Peyer's patch (tissue), 4 donors: ENCODE results near the gene ILDR1. TPM values are rescaled to one million over a fixed set of nuclear protein-coding genes. Genes with fewer than 3 reads are reported as not detected.
"Not testable (repeated sequence)": the region's sequence is repeated elsewhere in the genome, so short reads cannot be mapped to it uniquely, and the experiment has no call there.

Source experiments
- DNase-seq, 3 donors: peaks; one replicate each; pipeline ENCODE4 v3.0.0-alpha.2; 2017 to 2019
- H3K27ac ChIP-seq, 4 donors: fragments of 200-600 bp; sonication (generic); one replicate each; pipeline ENCODE4 v1.5.1; 2016 to 2019
- H3K27me3 ChIP-seq, 2 donors: fragments of 200-600 bp; sonication (generic); one replicate each; pipeline ENCODE4 v1.5.1; 2019
- H3K36me3 ChIP-seq, 3 donors: fragments of 200-600 bp; sonication (generic); one replicate each; pipeline ENCODE4 v1.5.1; 2016 to 2019
- H3K4me1 ChIP-seq, 4 donors: fragments of 200-600 bp; sonication (generic); one replicate each; pipeline ENCODE4 v1.5.1; 2016 to 2019
- H3K4me3 ChIP-seq, 4 donors: fragments of 200-600 bp; sonication (generic); 1 replicate in 3 of 4; 2 replicates in 1 of 4; pipeline ENCODE4 v1.5.1; 2016 to 2019; ENCODE audit warnings: mild to moderate bottlenecking in 1 of 4
- H3K9me3 ChIP-seq, 4 donors: fragments of 200-600 bp; sonication (generic); one replicate each; pipeline ENCODE4 v1.5.1; 2016 to 2019; ENCODE audit warnings: mild to moderate bottlenecking in 1 of 4
- POLR2A ChIP-seq, 2 donors: fragments of 450-650 bp; IDR thresholded peaks; one replicate each; pipeline ENCODE4 v1.5.1; 2017; ENCODE audit warnings: antibody characterized with exemption in 2 of 2, mild to moderate bottlenecking in 2 of 2, moderate library complexity in 2 of 2
- total RNA-seq, 4 donors: library from RNA; depleted of rRNA; stranded (reverse); fragments of >200 nt; gene quantifications; one replicate each; pipeline ENCODE4 v1.1.0, GENCODE V29; 2016
- TF ChIP-seq, protein P1 (sequence below), 6 experiments: fragments of 450-650 bp in 4 of 6; fragments of 200-600 bp in 2 of 6; sonication (generic) in 1 of 6; IDR thresholded peaks; one replicate each; pipeline ENCODE4 v1.5.1; 2017 to 2019; ENCODE audit warnings: antibody characterized with exemption in 6 of 6, mild to moderate bottlenecking in 3 of 6, moderate library complexity in 1 of 6

Gene ILDR1
- total RNA-seq, 4 donors from 2014 or later: 3.7 to 5.8 (median 4.5) TPM

DNA sequence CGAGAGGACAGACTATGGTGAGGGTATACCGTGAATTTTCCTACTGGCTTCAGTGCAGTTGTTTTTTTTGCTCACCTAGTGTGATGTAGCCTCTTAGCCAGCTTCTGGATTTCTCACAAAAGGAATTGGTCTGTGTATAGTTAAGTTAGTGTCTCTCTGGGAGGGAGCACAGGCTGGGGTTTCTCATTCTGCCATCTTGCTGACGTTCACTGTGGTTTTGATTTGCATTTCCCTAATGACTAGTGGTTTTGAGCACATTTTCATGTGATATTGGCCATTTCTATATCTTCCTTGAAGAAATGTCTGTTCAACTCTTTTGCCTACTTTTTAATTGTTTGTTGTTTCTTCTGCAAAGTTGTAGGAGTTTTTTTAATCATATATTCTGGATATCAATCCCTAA is 30.9 kb upstream of the ILDR1 start:
- no peak for TF ChIP-seq POLR2A (IDR thresholded peaks at IDR 0.05)
- TF ChIP-seq, protein P1, sequence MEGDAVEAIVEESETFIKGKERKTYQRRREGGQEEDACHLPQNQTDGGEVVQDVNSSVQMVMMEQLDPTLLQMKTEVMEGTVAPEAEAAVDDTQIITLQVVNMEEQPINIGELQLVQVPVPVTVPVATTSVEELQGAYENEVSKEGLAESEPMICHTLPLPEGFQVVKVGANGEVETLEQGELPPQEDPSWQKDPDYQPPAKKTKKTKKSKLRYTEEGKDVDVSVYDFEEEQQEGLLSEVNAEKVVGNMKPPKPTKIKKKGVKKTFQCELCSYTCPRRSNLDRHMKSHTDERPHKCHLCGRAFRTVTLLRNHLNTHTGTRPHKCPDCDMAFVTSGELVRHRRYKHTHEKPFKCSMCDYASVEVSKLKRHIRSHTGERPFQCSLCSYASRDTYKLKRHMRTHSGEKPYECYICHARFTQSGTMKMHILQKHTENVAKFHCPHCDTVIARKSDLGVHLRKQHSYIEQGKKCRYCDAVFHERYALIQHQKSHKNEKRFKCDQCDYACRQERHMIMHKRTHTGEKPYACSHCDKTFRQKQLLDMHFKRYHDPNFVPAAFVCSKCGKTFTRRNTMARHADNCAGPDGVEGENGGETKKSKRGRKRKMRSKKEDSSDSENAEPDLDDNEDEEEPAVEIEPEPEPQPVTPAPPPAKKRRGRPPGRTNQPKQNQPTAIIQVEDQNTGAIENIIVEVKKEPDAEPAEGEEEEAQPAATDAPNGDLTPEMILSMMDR (IDR thresholded peaks at IDR 0.05): no peak
- H3K4me3 ChIP-seq: no peak overlapping the region

DNA sequence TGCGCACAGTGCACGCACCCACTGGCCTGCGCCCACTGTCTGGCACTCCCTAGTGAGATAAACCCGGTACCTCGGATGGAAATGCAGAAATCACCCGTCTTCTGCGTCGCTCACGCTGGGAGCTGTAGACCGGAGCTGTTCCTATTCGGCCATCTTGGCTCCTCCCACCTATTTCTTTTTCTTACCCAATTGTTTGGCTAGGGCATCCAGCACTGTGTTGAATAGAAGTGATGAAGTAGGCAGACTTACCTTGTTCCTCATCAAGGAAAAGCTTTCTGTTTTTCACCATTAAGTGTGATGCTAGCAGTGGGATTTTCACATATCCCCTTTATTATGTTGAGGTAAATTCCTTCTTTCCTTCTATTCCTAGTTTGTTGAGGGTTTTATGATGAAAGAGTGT is 25.7 kb upstream of the ILDR1 start:
- not testable (repeated sequence) for H3K27me3 ChIP-seq, H3K36me3 ChIP-seq, H3K27ac ChIP-seq, H3K4me1 ChIP-seq, H3K4me3 ChIP-seq, DNase-seq, H3K9me3 ChIP-seq

More for the DNA sequence above, 30.9 kb upstream of the ILDR1 start:
- Histone ChIP-seq H3K9me3 (no peaks in the 10 kb centered on the region), H3K27ac (no peak overlapping the region), H3K27me3 (no peaks in the 10 kb centered on the region), H3K4me1 (no peaks in the 10 kb centered on the region), H3K36me3 (no peaks in the 10 kb centered on the region)
- no peak for DNase-seq

DNA sequence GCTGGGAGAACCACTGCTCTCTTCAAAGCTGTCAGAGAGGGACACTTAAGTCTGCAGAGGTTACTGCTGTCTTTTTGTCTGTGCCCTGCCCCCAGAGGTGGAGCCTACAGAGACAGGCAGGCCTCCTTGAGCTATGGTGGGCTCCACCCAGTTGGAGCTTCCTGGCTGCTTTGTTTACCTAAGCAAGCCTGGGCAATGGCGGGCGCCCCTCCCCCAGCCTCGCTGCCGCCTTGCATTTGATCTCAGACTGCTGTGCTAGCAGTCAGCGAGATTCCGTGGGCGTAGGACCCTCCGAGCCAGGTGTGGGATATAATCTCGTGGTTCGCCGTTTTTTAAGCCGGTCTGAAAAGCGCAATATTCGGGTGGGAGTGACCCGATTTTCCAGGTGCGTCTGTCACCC is 25.2 kb upstream of the ILDR1 start:
- not testable (repeated sequence) for H3K9me3 ChIP-seq, DNase-seq, H3K4me1 ChIP-seq, H3K27me3 ChIP-seq, H3K27ac ChIP-seq, H3K36me3 ChIP-seq, H3K4me3 ChIP-seq

DNA sequence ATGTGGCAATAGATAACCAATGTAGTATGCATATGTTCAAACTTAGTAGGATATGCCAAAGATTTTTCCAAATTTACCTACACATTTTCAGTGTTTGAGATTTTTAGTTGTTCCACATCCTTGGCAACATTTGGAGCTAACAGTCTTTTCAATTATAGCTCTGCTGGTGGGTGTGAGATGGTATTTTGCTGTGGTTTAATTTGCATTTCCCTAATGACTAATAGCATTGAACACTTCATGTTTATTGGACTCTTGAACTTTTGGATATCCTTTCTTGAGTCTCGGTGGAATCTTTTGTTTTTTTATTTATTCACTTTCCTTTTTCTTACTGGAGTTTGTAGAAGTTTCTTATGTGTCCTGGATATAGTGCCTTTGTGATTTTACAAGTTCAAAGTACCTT is 11.0 kb upstream of the ILDR1 start:
- TF ChIP-seq POLR2A (IDR thresholded peaks at IDR 0.05): no peak
- TF ChIP-seq, protein P1 (IDR thresholded peaks at IDR 0.05): no peak
- DNase-seq: no peak

DNA sequence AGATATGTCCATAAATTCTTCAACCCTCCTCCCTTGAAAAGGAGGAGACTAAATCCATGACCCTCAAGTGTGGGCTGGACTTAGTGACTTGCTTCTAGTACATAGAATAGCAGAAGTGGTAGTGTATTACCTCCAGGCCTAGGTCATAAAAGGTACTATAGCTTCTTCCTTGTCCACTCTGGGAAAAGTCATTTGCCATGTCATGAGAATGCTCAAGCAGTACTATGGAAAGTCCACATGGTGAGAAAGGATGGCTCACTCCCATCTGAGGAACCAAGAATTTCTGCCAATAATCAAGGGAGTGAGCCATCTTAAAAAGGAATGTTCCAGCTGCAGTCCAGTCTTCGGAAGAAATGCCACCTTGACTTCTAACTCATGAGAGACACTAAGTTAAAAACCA is 10.5 kb upstream of the ILDR1 start:
- TF ChIP-seq POLR2A (IDR thresholded peaks at IDR 0.05): no peak
- TF ChIP-seq, protein P1 (IDR thresholded peaks at IDR 0.05): no peak
- Histone ChIP-seq H3K9me3 (peaks cover 0 to 14% (median 3%) of the 10 kb centered on the region in 4 donors), H3K36me3 (no peaks in the 10 kb centered on the region), H3K4me1 (no peaks in the 10 kb centered on the region), H3K4me3 (no peak overlapping the region), H3K27ac (no peak overlapping the region), H3K27me3 (no peaks in the 10 kb centered on the region)
- DNase-seq: no peak

More for the DNA sequence above, 11.0 kb upstream of the ILDR1 start:
- H3K36me3 ChIP-seq: no peaks in the 10 kb centered on the region
- H3K9me3 ChIP-seq: peaks cover 0 to 14% (median 3%) of the 10 kb centered on the region in 4 donors
- H3K4me3 ChIP-seq: no peak overlapping the region
- no peaks in the 10 kb centered on the region for H3K4me1 ChIP-seq
- H3K27me3 ChIP-seq: no peaks in the 10 kb centered on the region
- no peak overlapping the region for H3K27ac ChIP-seq

DNA sequence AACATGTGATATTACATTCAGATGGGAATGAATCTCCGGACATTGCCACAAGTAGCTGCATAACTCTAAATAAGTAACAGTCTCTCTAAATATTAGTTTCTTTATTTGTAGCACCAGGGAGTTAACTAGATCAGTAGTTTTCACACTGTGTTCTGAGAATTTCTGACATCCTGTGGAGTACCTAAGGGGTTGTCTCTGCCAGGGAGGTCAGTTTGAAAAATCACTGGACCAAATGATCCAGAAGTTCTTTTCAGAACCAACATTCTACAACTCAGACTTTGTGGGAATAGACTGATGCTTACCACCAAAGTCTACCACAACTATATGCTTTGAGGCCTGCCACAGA is 9.0 kb upstream of the ILDR1 start:
- DNase-seq: no peak
- Histone ChIP-seq H3K4me1 (no peaks in the 10 kb centered on the region), H3K27me3 (no peaks in the 10 kb centered on the region), H3K36me3 (no peaks in the 10 kb centered on the region), H3K27ac (no peak overlapping the region), H3K9me3 (peaks cover 0 to 3% (median 0%) of the 10 kb centered on the region in 4 donors), H3K4me3 (no peak overlapping the region)
- TF ChIP-seq, protein P1 (IDR thresholded peaks at IDR 0.05): no peak
- TF ChIP-seq POLR2A (IDR thresholded peaks at IDR 0.05): no peak

DNA sequence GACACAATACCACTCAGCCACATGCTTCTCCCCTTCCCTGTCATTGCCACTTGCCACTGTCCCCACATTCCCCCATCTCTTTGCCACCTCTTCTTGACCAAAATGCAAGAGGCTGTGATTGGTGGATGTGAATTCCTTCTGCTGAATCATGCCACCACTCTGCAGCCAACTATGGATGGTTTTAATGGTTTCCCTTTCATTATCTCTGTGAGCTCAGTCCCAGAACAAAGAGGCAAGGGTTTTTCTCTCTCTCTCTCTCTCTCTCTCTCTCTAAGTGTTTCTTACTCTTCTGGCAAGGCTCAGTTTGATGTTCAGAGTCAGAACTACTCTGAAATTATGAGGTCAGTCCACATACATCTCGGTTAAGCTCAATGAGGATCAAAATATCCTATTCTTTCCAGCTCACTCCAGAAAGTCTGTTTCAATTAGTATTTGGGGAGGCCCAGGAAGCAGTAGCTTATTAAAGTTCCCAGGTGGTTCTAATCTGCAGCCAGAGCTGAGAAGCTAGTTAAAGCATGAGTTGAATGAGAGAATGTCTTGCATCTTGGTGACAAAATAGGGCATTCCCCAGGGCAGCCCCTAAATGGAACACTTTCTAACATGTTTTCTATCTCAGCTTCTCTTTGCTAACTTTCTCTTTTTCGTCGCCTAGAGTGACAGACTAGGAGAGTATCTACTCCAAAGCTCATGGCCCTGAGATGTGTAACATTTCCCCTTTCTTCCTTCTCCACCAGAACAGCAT is 8.5 kb upstream of the ILDR1 start:
- Histone ChIP-seq H3K9me3 (no peaks in the 10 kb centered on the region), H3K36me3 (no peaks in the 10 kb centered on the region), H3K4me3 (no peak overlapping the region), H3K27ac (no peak overlapping the region), H3K4me1 (no peaks in the 10 kb centered on the region), H3K27me3 (no peaks in the 10 kb centered on the region)
- no peak for TF ChIP-seq POLR2A (IDR thresholded peaks at IDR 0.05)
- TF ChIP-seq, protein P1 (IDR thresholded peaks at IDR 0.05): no peak
- DNase-seq: no peak
